ENCODE data around the gene ZBTB11.
"Not testable (repeated sequence)": the region's sequence is repeated elsewhere in the genome, so short reads cannot be mapped to it uniquely, and the experiment has no call there.

ZBTB11 gene

DNA sequence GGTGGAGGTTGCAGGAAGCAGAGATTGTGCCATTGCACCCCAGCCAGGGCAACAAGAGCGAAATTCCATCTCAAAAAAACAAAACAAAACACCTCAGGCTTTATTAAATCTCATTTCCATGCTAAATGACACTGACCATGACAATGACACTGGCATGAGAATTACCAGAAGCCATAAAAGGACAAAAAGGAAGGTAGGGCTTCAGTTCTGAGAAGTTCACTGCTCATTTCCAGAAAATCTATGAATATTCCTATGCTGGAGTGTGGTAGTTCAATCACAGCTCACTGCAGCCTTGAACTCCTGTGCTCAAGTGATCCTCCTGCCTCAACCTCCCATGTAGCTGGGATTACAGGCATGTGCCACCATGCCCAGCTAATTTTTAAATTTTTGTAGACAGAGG lies 58.2 kb downstream of the ZBTB11 start:
- no peak for DNase-seq (ENCODE audit: low spot score)

DNA sequence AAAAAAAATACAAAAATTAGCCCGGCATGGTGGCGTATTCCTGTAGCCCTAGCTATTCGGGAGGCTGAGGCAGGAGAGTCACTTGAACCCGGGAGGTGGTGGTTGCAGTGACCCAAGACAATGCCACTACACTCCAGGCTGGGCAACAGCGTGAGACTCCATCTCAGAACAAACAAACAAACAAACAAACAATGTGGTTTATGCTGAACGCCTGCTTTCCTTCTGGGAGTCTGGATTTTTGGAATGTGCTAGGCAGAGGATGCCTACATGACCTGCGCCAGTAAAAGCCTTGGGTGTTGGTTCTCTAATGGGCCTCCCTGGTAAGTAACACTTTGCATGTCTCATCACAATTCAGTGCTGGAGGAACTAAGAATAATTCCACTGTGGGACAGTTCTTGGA lies 59.5 kb downstream of the ZBTB11 start:
- DNase-seq (ENCODE audit: low spot score), result no peak

DNA sequence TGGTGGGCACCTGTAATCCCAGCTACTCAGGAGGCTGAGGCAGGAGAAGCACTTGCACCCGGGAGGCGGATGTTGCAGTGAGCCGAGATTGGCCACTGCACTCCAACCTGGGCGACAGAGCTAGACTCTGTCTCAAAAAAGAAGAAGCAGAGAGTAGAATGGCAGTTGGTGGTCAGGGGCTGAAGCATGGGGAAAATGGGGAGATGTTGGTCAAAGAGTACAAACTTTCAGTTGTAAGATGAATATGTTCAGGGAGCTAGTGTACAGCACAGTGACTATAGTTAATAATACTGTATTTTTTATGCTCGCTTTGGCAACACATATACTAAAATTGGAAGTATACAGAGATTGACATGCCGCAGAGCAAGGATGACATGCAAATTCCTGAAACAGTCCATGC lies 61.4 kb downstream of the ZBTB11 start:
- no peak for DNase-seq (ENCODE audit: low spot score)

GRCh38 chr3:101613014-101613413 lies 63.9 kb downstream of the ZBTB11 start:
- DNase-seq (ENCODE audit: low spot score), result not testable (repeated sequence)

GRCh38 chr3:101611023-101611422 lies 65.9 kb downstream of the ZBTB11 start:
- DNase-seq (ENCODE audit: low spot score), result no peak

- not testable (repeated sequence) for DNase-seq (ENCODE audit: low spot score)
Observed at GRCh38 chr3:101605398-101605797, 71.5 kb downstream of the ZBTB11 start.

GRCh38 chr3:101603184-101603583 lies 73.7 kb downstream of the ZBTB11 start:
- DNase-seq (ENCODE audit: low spot score), result no peak

DNA sequence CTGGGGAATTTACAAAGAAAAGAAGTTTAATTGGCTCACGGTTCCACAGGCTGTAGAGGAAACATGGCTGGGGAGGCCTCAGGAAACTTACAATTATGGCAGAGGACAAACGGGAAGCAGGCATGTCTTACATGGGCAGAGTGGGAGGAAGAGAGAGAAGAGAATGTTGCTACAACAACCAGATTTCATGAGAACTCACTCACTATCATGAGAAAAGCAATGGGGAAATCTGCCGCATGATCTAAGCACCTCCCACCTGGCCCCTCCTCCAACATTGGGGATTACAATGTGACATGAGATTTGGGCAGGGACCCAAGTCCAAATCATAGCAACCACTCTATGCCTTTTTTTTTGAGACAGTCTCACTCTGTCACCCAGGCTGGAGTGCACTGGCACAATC lies 74.2 kb downstream of the ZBTB11 start:
- DNase-seq (ENCODE audit: low spot score), result no peak

Data from COLO829 (cell line).